K562 (cell line): ENCODE data around the gene PCDHGB1. TPM values are rescaled to one million over a fixed set of nuclear protein-coding genes. Genes with fewer than 3 reads are reported as not detected.
A peak's percentile ranks its signal among the peaks of the same experiment; 100 is the strongest.

Source experiments
- ATAC-seq: fragments of 200-7000 bp; cut with Tn5 transposase; 3 replicates; pipeline ENCODE4 v1.9.1; 2020; ENCODE audit warnings: moderate library complexity
- BruUV-seq: library from RNA; stranded (reverse); fragments of 400-500 nt; replicated peaks from 2 replicates; lab custom pipeline; 2021; lab: Mats Ljungman, UMichigan
- CTCF ChIA-PET: fragments of 300-600 bp; formaldehyde crosslinking; extraction: SDS; loops from one replicate; lab custom pipeline; 2021; ENCODE audit warnings: low intra/inter-chr PET ratio; lab: Yijun Ruan, JAX
- POLR2A ChIA-PET: fragments of 300-600, 350-650 bp; sonication (Branson Sonifier 250); formaldehyde crosslinking; extraction: SDS; loops from one replicate; lab custom pipeline; 2021; ENCODE audit warnings: antibody characterized with exemption, inconsistent platforms; lab: Yijun Ruan, JAX
- DNase-seq, 4 experiments: peaks; one replicate each; pipeline versions ENCODE4 v3.0.0 to v3.0.0-alpha.2; 2011 to 2018; ENCODE audit warnings: low spot score in 3 of 4, mixed read lengths in 3 of 4; ENCODE audit errors: extremely low read depth in 1 of 4
- FAIRE-seq: peaks from 2 replicates; lab custom pipeline; 2011; peaks lifted over from hg19 to GRCh38; lab: Jason Lieb, UNC
- H2AFZ ChIP-seq: 2 replicates; pipeline ENCODE4 v1.6.0; 2011; ENCODE audit warnings: low read depth, low read length, control low read depth, inconsistent platforms
- H3K27ac ChIP-seq: fragments of 200-600 bp; 3 replicates; pipeline ENCODE4 v1.8.0; 2011; ENCODE audit warnings: low read depth, mild to moderate bottlenecking, control low read depth, inconsistent platforms, low read length, moderate library complexity, mixed read lengths; ENCODE audit errors: extremely low read depth
- H3K27me3 ChIP-seq, 2 experiments: fragments of 300-600 bp in 1 of 2; 2 replicates in 1 of 2; 3 replicates in 1 of 2; pipeline versions ENCODE4 v1.6.0 to v1.8.0; 2011; ENCODE audit warnings: inconsistent platforms in 2 of 2, low read length in 2 of 2, mild to moderate bottlenecking in 1 of 2, mixed read lengths in 1 of 2, moderate library complexity in 1 of 2; ENCODE audit not compliant: control insufficient read depth in 2 of 2, insufficient read depth in 2 of 2
- H3K36me3 ChIP-seq: fragments of 300-600 bp; 3 replicates; pipeline ENCODE4 v1.8.0; 2011; ENCODE audit warnings: mild to moderate bottlenecking, low read length, inconsistent platforms; ENCODE audit not compliant: control insufficient read depth, insufficient read depth
- H3K4me1 ChIP-seq, 2 experiments: fragments of 200-600 bp in 1 of 2; replicated peaks in 1 of 2; 2 replicates in 1 of 2; 3 replicates in 1 of 2; pipeline versions ENCODE4 v1.5.1 to v1.8.0; 2011; ENCODE audit warnings: inconsistent platforms in 2 of 2, low read length in 2 of 2, mild to moderate bottlenecking in 1 of 2, mixed read lengths in 1 of 2, moderate library complexity in 1 of 2; ENCODE audit not compliant: control insufficient read depth in 2 of 2, insufficient read depth in 2 of 2
- H3K4me2 ChIP-seq: 2 replicates; pipeline ENCODE4 v1.6.1; 2011; ENCODE audit warnings: low read length, control low read depth, inconsistent platforms, mixed read lengths; ENCODE audit not compliant: insufficient read depth
- H3K4me3 ChIP-seq: fragments of 200-600 bp; sonication (generic), shearing (Covaris generic); 2 replicates; pipeline ENCODE4 v1.5.1; 2016; ENCODE audit warnings: control low read depth, inconsistent platforms
- H3K79me2 ChIP-seq: fragments of 200-600 bp; 3 replicates; pipeline ENCODE4 v1.8.0; 2011; ENCODE audit warnings: low read length, inconsistent platforms; ENCODE audit not compliant: control insufficient read depth, insufficient read depth
- H3K9ac ChIP-seq, 2 experiments: 2 replicates each; pipeline versions ENCODE4 v1.6.0 to v1.6.1; 2011; ENCODE audit warnings: low read depth in 2 of 2, low read length in 2 of 2, control low read depth in 1 of 2, inconsistent platforms in 1 of 2, mild to moderate bottlenecking in 1 of 2, mixed read lengths in 1 of 2; ENCODE audit not compliant: insufficient read depth in 1 of 2
- H3K9me1 ChIP-seq: one replicate; pipeline ENCODE4 v1.6.0; 2011; ENCODE audit warnings: inconsistent platforms, mild to moderate bottlenecking, low read length, moderate library complexity; ENCODE audit not compliant: control insufficient read depth, insufficient read depth
- H3K9me3 ChIP-seq: replicated peaks from 2 replicates; pipeline ENCODE4 v1.5.1; 2011; ENCODE audit warnings: low read depth, low read length, inconsistent platforms; ENCODE audit not compliant: control insufficient read depth, insufficient read depth
- H4K20me1 ChIP-seq: replicated peaks from 2 replicates; pipeline ENCODE4 v1.6.1; 2011; ENCODE audit warnings: low read length, inconsistent platforms, mixed read lengths; ENCODE audit not compliant: control insufficient read depth, insufficient read depth
- CBFB ChIP-seq: sonication (generic); formaldehyde crosslinking; IDR thresholded peaks from 2 replicates; pipeline ENCODE4 v1.4.0; 2020; ENCODE audit warnings: mild to moderate bottlenecking, missing genetic modification reagents
- THAP12 ChIP-seq: fragments of 250-450 bp; sonication (Bioruptor Pico); IDR thresholded peaks from 2 replicates; pipeline ENCODE4 v1.9.0; 2021; ENCODE audit warnings: mild to moderate bottlenecking, inconsistent platforms
- WGBS: fragments of 100-300 bp; shearing (Covaris generic); methylation state at CpG from one replicate; pipeline ENCODE4 v1.1.6; 2016; ENCODE audit warnings: low coverage, mixed read lengths; ENCODE audit not compliant: insufficient coverage; ENCODE audit errors: missing lambda C conversion rate; 5-methylcytosine and 5-hydroxymethylcytosine counted together
- in situ Hi-C: fragments of 300-500 bp; cut with MboI; formaldehyde crosslinking; loops from 4 replicates; pipeline ENCODE4 v1.15.0; 2018; ENCODE audit warnings: inconsistent platforms, mixed read lengths
- intact Hi-C: fragments of 100-400 bp; cut with micrococcal nuclease; formaldehyde crosslinking; loops from 2 replicates; pipeline ENCODE4 v1.14.2; 2022
- polyA plus RNA-seq, 8 experiments: library from polyadenylated mRNA; depleted of rRNA in 4 of 8; stranded (reverse) in 5 of 8; unstranded in 3 of 8; fragments of >200 nt; fragmentation: Nextera tagmentation in 2 of 8; fragmentation: Illumina TruSeq in 1 of 8; extraction: Ambion mirVana in 2 of 8; extraction: Trizol in 1 of 8; gene quantifications; 2 replicates each; pipeline versions ENCODE4 v1.2.1 to v1.2.3, GENCODE V29; 2011 to 2014; ENCODE audit warnings: inconsistent platforms in 1 of 8, missing spikeins in 1 of 8
- total RNA-seq, 7 experiments: library from RNA; depleted of rRNA in 6 of 7; stranded (reverse); fragments of >200 nt in 6 of 7; fragmentation: Illumina TruSeq in 2 of 7; extraction: Trizol in 2 of 7; gene quantifications; 2 replicates each; pipeline versions ENCODE4 v1.2.1 to v1.2.3, GENCODE V29; 2011 to 2021; ENCODE audit warnings: low replicate concordance in 1 of 7

Gene PCDHGB1
- total and polyA plus RNA-seq, 9 of the 15 experiments (the other 6 are each of a cell fraction or from before 2014, with no cell fraction given): 0.06 to 0.20 (median 0.07) TPM; not detected in 2

- Histone ChIP-seq H3K9ac (no peak overlapping the region), H3K27ac (no peak overlapping the region), H3K9me1 (no peaks in the 10 kb centered on the region), H3K36me3 (no peaks in the 10 kb centered on the region), H3K4me3 (no peak overlapping the region), H3K4me1 (no peaks in the 10 kb centered on the region; a peak in 1 of 5 replicates), H2AFZ (no peak overlapping the region), H4K20me1 (no peaks in the 10 kb centered on the region), H3K9me3 (no peaks in the 10 kb centered on the region), H3K4me2 (no peak overlapping the region), H3K79me2 (no peaks in the 10 kb centered on the region), H3K27me3 (peaks cover 0 to 6% of the 10 kb centered on the region in 2 experiments; a peak in 3 of 5 replicates)
- WGBS: 15% methylated on average over 8 of the region's 8 CpGs
- TF ChIP-seq THAP12 (CRISPR knock-in tag): no peak
- TF ChIP-seq CBFB: 0 out of 2 replicates have a peak, but pooled peaks have one; percentile 37
- in situ Hi-C loops: no loop called here
- intact Hi-C loops: loop anchor here (5.0 to 10.0 kb wide), 2 partner anchors 44 to 113 kb away; partner anchors contain the start of genes PCDHB13, PCDHGA6 and PCDHGB3
- CTCF ChIA-PET: no interaction called here
- ATAC-seq (no peak), FAIRE-seq (no peak), DNase-seq (no peak)
- no TSS peak for BruUV-seq
- POLR2A ChIA-PET: interaction anchor here (1.2 kb wide), 1 partner anchor 8 kb away, joined by 5 read pairs; the partner anchor contains the start of gene TAF7
Measured at GRCh38 chr5:141328231-141328630, 21.7 kb upstream of the PCDHGB1 start.
